Liver (tissue), 9 donors: ENCODE measurements around the gene EDC4. TPM values are rescaled to one million over a fixed set of nuclear protein-coding genes. Genes with fewer than 3 reads are reported as not detected.

Experiments
- DNase-seq: peaks from one replicate; pipeline ENCODE4 v3.0.0-alpha.2; 2017; ENCODE audit warnings: low spot score
- H3K27ac ChIP-seq, 2 donors: one replicate each; pipeline ENCODE4 v1.7.0; 2013; ENCODE audit warnings: inconsistent platforms in 2 of 2, low read length in 2 of 2, control low read depth in 1 of 2, low read depth in 1 of 2, mild to moderate bottlenecking in 1 of 2
- H3K27me3 ChIP-seq, 4 donors: one replicate each; pipeline versions ENCODE4 v1.6.1 to v1.7.0; 2013; ENCODE audit warnings: low read length in 3 of 4, inconsistent platforms in 1 of 4, mild to moderate bottlenecking in 1 of 4, moderate library complexity in 1 of 4; ENCODE audit not compliant: control insufficient read depth in 4 of 4, insufficient read depth in 4 of 4
- H3K36me3 ChIP-seq, 4 donors: one replicate each; pipeline versions ENCODE4 v1.6.1 to v1.7.0; 2013; ENCODE audit warnings: low read length in 3 of 4, mild to moderate bottlenecking in 3 of 4, low read depth in 1 of 4, moderate library complexity in 1 of 4; ENCODE audit not compliant: control insufficient read depth in 4 of 4, insufficient read depth in 3 of 4
- H3K4me1 ChIP-seq, 4 donors: one replicate each; pipeline versions ENCODE4 v1.6.1 to v1.7.0; 2013; ENCODE audit warnings: low read length in 3 of 4, mild to moderate bottlenecking in 3 of 4, moderate library complexity in 1 of 4; ENCODE audit not compliant: control insufficient read depth in 4 of 4, insufficient read depth in 4 of 4
- H3K4me3 ChIP-seq, 3 donors: one replicate each; pipeline versions ENCODE4 v1.6.1 to v1.7.0; 2013; ENCODE audit warnings: low read length in 3 of 3, control low read depth in 1 of 3, low read depth in 1 of 3, mild to moderate bottlenecking in 1 of 3
- H3K9ac ChIP-seq, 2 donors: one replicate each; pipeline ENCODE4 v1.7.0; 2013; ENCODE audit warnings: low read length in 2 of 2, mild to moderate bottlenecking in 2 of 2, moderate library complexity in 2 of 2, control low read depth in 1 of 2, low read depth in 1 of 2
- H3K9me3 ChIP-seq, 4 donors: one replicate each; pipeline versions ENCODE4 v1.6.1 to v1.7.0; 2013; ENCODE audit warnings: low read length in 3 of 4; ENCODE audit not compliant: control insufficient read depth in 4 of 4
- CTCF ChIP-seq: fragments of 150-350 bp; IDR thresholded peaks from 2 replicates; pipeline ENCODE4 v1.5.1; 2017; ENCODE audit warnings: improper control_type of control experiment, low read depth, low read length; ENCODE audit not compliant: missing input control
- EGR1 ChIP-seq, 2 donors: IDR thresholded peaks; 2 replicates each; pipeline ENCODE4 v1.6.1; 2016 to 2018; ENCODE audit warnings: antibody characterized with exemption in 2 of 2, low read depth in 2 of 2
- FOXA1 ChIP-seq: IDR thresholded peaks from 2 replicates; pipeline ENCODE4 v1.6.1; 2016; ENCODE audit warnings: antibody characterized with exemption
- GABPA ChIP-seq, 2 donors: IDR thresholded peaks in 1 of 2; conservative IDR thresholded peaks in 1 of 2; 2 replicates each; pipeline ENCODE4 v1.6.1; 2016; ENCODE audit warnings: antibody characterized with exemption in 2 of 2, mild to moderate bottlenecking in 1 of 2, moderate library complexity in 1 of 2
- HNF4A ChIP-seq, 2 donors: conservative IDR thresholded peaks; 2 replicates each; pipeline ENCODE4 v1.6.1; 2016; ENCODE audit warnings: antibody characterized with exemption in 2 of 2, mild to moderate bottlenecking in 2 of 2
- HNF4G ChIP-seq: IDR thresholded peaks from 2 replicates; pipeline ENCODE4 v1.6.1; 2016; ENCODE audit warnings: antibody characterized with exemption
- MAX ChIP-seq: IDR thresholded peaks from 2 replicates; pipeline ENCODE4 v1.6.1; 2016; ENCODE audit warnings: antibody characterized with exemption
- NR2F2 ChIP-seq: IDR thresholded peaks from 2 replicates; pipeline ENCODE4 v1.6.1; 2016; ENCODE audit warnings: antibody characterized with exemption
- RAD21 ChIP-seq, 2 donors: IDR thresholded peaks; 2 replicates each; pipeline ENCODE4 v1.6.1; 2016; ENCODE audit warnings: antibody characterized with exemption in 2 of 2, mild to moderate bottlenecking in 2 of 2
- RXRA ChIP-seq, 2 donors: IDR thresholded peaks; 2 replicates each; pipeline ENCODE4 v1.6.1; 2017 to 2018; ENCODE audit warnings: antibody characterized with exemption in 2 of 2, mild to moderate bottlenecking in 1 of 2
- SP1 ChIP-seq: IDR thresholded peaks from 2 replicates; pipeline ENCODE4 v1.6.1; 2018; ENCODE audit warnings: antibody characterized with exemption, mild to moderate bottlenecking
- YY1 ChIP-seq: IDR thresholded peaks from 2 replicates; pipeline ENCODE4 v1.6.1; 2016; ENCODE audit warnings: antibody characterized with exemption, mild to moderate bottlenecking
- ZBTB33 ChIP-seq: IDR thresholded peaks from 2 replicates; pipeline ENCODE4 v1.6.1; 2016; ENCODE audit warnings: antibody characterized with exemption
- WGBS: extraction: QIAGEN DNeasy Blood & Tissue Kit; methylation state at CpG from one replicate; pipeline ENCODE4 v1.1.7; 2013; 5-methylcytosine and 5-hydroxymethylcytosine counted together
- polyA plus RNA-seq, 2 donors: library from polyadenylated mRNA; stranded (reverse) in 1 of 2; unstranded in 1 of 2; fragments of 200-250 nt in 1 of 2; fragments of >200 nt in 1 of 2; fragmentation: Nextera tagmentation in 1 of 2; extraction: Ambion mirVana in 1 of 2; gene quantifications; one replicate each; pipeline versions ENCODE4 v1.2.1 to v1.2.3, GENCODE V29; 2013 to 2015
- total RNA-seq, 2 donors: library from RNA; depleted of rRNA; stranded (reverse); fragments of >200 nt; gene quantifications; one replicate each; pipeline ENCODE4 v1.2.3, GENCODE V29; 2014
- donor health status: healthy.
- donor health status: healthy.
- donor health status: healthy.
- donor health status: healthy.
- donor health status: healthy.

Gene EDC4
- total and polyA plus RNA-seq, 4 donors, result 17.7 to 26.8 (median 21.6) TPM

GRCh38 chr16:67915831-67916723 is 43.2 kb downstream of the EDC4 start:
- no peak overlapping the region for H3K4me3 ChIP-seq
- H3K36me3 ChIP-seq, result peaks cover 0 to 11% (median 5%) of the 10 kb centered on the region in 4 donors
- DNase-seq, result no peak
- H3K9me3 ChIP-seq, result no peaks in the 10 kb centered on the region
- peaks cover 11 to 35% (median 26%) of the 10 kb centered on the region in 4 donors for H3K4me1 ChIP-seq
- WGBS, result 67% methylated on average over 7 of the region's 7 CpGs
- peak overlapping the region; percentile 1 to 25 for H3K27ac ChIP-seq
- no peak overlapping the region for H3K9ac ChIP-seq
- TF ChIP-seq EGR1 (IDR thresholded peaks at IDR 0.05; ENCODE audit: low read depth in 2 of 2) (no peak), RAD21 (IDR thresholded peaks at IDR 0.05) (peak in 1 of 2 donors; percentile 13), RXRA (IDR thresholded peaks at IDR 0.05) (peak; percentile 58 to 78), HNF4G (peak; percentile 42), SP1 (peak; percentile 50), HNF4A (conservative IDR thresholded peaks at IDR 0.05) (peak; percentile 78 to 83)
- no peaks in the 10 kb centered on the region for H3K27me3 ChIP-seq

GRCh38 chr16:67917140-67917851 is 44.4 kb downstream of the EDC4 start:
- Histone ChIP-seq H3K27me3 (no peaks in the 10 kb centered on the region), H3K9me3 (no peaks in the 10 kb centered on the region), H3K27ac (no peak overlapping the region), H3K4me1 (peaks cover 11 to 35% (median 26%) of the 10 kb centered on the region in 4 donors), H3K4me3 (no peak overlapping the region), H3K9ac (no peak overlapping the region), H3K36me3 (peaks cover 0 to 7% (median 2%) of the 10 kb centered on the region in 4 donors)
- WGBS, result 67% methylated on average over 6 of the region's 6 CpGs
- no peak for TF ChIP-seq GABPA (IDR thresholded peaks at IDR 0.05 in 1 of 2, conservative IDR thresholded peaks at IDR 0.05 in 1 of 2)
- no peak for TF ChIP-seq CTCF
- no peak for TF ChIP-seq FOXA1
- no peak for TF ChIP-seq YY1
- no peak for TF ChIP-seq HNF4A (conservative IDR thresholded peaks at IDR 0.05)
- no peak for TF ChIP-seq MAX
- TF ChIP-seq HNF4G, result no peak
- no peak for TF ChIP-seq NR2F2
- no peak for TF ChIP-seq ZBTB33
- DNase-seq, result no peak
